IgD-negative memory B cell (primary cell): ENCODE measurements around the gene TBC1D2B. TPM values are rescaled to one million over a fixed set of nuclear protein-coding genes. Genes with fewer than 3 reads are reported as not detected.

Experiments used
- H3K27ac Mint-ChIP-seq, 3 donors: one replicate each; pipeline ENCODE4 v1.8.0; 2020 to 2022; ENCODE audit warnings: mild to moderate bottlenecking in 3 of 3, mixed read lengths in 3 of 3, moderate library complexity in 1 of 3
- H3K27me3 Mint-ChIP-seq: one replicate; pipeline ENCODE4 v1.8.0; 2021; ENCODE audit warnings: mixed read lengths
- H3K36me3 Mint-ChIP-seq: one replicate; pipeline ENCODE4 v1.8.0; 2020; ENCODE audit warnings: mild to moderate bottlenecking, mixed read lengths
- H3K4me1 Mint-ChIP-seq, 3 donors: one replicate each; pipeline ENCODE4 v1.8.0; 2020 to 2022; ENCODE audit warnings: mixed read lengths in 3 of 3, mild to moderate bottlenecking in 1 of 3
- H3K4me3 Mint-ChIP-seq, 4 donors: one replicate each; pipeline ENCODE4 v1.8.0; 2020 to 2022; ENCODE audit warnings: mild to moderate bottlenecking in 4 of 4, mixed read lengths in 4 of 4, moderate library complexity in 3 of 4
- H3K9me3 Mint-ChIP-seq, 3 donors: one replicate each; pipeline ENCODE4 v1.8.0; 2020 to 2021; ENCODE audit warnings: mixed read lengths in 3 of 3, mild to moderate bottlenecking in 1 of 3
- polyA plus RNA-seq: library from polyadenylated mRNA; unstranded; fragments of 300-500 nt; fragmentation: Illumina TruSeq; gene quantifications from one replicate; pipeline ENCODE4 v1.2.3, GENCODE V29; 2021

TBC1D2B gene
- polyA plus RNA-seq, 1 donor from 2014 or later: 1.7 TPM

GRCh38 chr15:78023865-78024518, 53.5 kb downstream of the TBC1D2B start:
- Mint-ChIP-seq H3K27me3 (no peaks in the 10 kb centered on the region), H3K4me3 (no peak overlapping the region), H3K36me3 (peaks cover 16% of the 10 kb centered on the region), H3K27ac (no peak overlapping the region), H3K4me1 (peaks cover 3 to 5% (median 3%) of the 10 kb centered on the region in 3 donors), H3K9me3 (no peaks in the 10 kb centered on the region)

- Mint-ChIP-seq H3K4me1 (peaks cover 6 to 7% (median 6%) of the 10 kb centered on the region in 3 donors), H3K9me3 (no peaks in the 10 kb centered on the region), H3K4me3 (no peak overlapping the region), H3K27me3 (no peaks in the 10 kb centered on the region), H3K36me3 (peaks cover 13% of the 10 kb centered on the region), H3K27ac (no peak overlapping the region)
Measured at GRCh38 chr15:78023081-78023665, 54.3 kb downstream of the TBC1D2B start.

GRCh38 chr15:78021761-78022160, 55.8 kb downstream of the TBC1D2B start:
- H3K9me3 Mint-ChIP-seq: no peaks in the 10 kb centered on the region
- H3K27ac Mint-ChIP-seq: peak overlapping the region in 1 of 3 donors; percentile 79
- peaks cover 17% of the 10 kb centered on the region for H3K36me3 Mint-ChIP-seq
- H3K4me1 Mint-ChIP-seq: peaks cover 6 to 10% (median 7%) of the 10 kb centered on the region in 3 donors
- H3K4me3 Mint-ChIP-seq: no peak overlapping the region
- H3K27me3 Mint-ChIP-seq: no peaks in the 10 kb centered on the region

- H3K27ac Mint-ChIP-seq: no peak overlapping the region
- H3K27me3 Mint-ChIP-seq: no peaks in the 10 kb centered on the region
- peaks cover 4 to 10% (median 7%) of the 10 kb centered on the region in 3 donors for H3K4me1 Mint-ChIP-seq
- H3K9me3 Mint-ChIP-seq: no peaks in the 10 kb centered on the region
- peaks cover 23% of the 10 kb centered on the region for H3K36me3 Mint-ChIP-seq
- H3K4me3 Mint-ChIP-seq: no peak overlapping the region
Measured at GRCh38 chr15:78020007-78020406, 57.5 kb downstream of the TBC1D2B start.

GRCh38 chr15:78018946-78019644, 58.4 kb downstream of the TBC1D2B start:
- peaks cover 19% of the 10 kb centered on the region for H3K36me3 Mint-ChIP-seq
- no peaks in the 10 kb centered on the region for H3K9me3 Mint-ChIP-seq
- no peaks in the 10 kb centered on the region for H3K27me3 Mint-ChIP-seq
- H3K27ac Mint-ChIP-seq: peak overlapping the region in 1 of 3 donors; percentile 59
- peaks cover 4 to 10% (median 7%) of the 10 kb centered on the region in 3 donors for H3K4me1 Mint-ChIP-seq
- H3K4me3 Mint-ChIP-seq: peak overlapping the region in 3 of 4 donors; percentile 39 to 70 (median 67)

- no peaks in the 10 kb centered on the region for H3K9me3 Mint-ChIP-seq
- no peak overlapping the region for H3K4me3 Mint-ChIP-seq
- no peak overlapping the region for H3K27ac Mint-ChIP-seq
- H3K36me3 Mint-ChIP-seq: peaks cover 17% of the 10 kb centered on the region
- H3K27me3 Mint-ChIP-seq: no peaks in the 10 kb centered on the region
- peaks cover 4 to 10% (median 7%) of the 10 kb centered on the region in 3 donors for H3K4me1 Mint-ChIP-seq
Measured at GRCh38 chr15:78018445-78018844, 59.1 kb downstream of the TBC1D2B start.

- Mint-ChIP-seq H3K36me3 (peaks cover 14% of the 10 kb centered on the region), H3K27ac (peak overlapping the region in 1 of 3 donors; percentile 12), H3K9me3 (no peaks in the 10 kb centered on the region)
Measured at GRCh38 chr15:78016860-78017259, 60.7 kb downstream of the TBC1D2B start.

GRCh38 chr15:78012643-78013077, 64.9 kb downstream of the TBC1D2B start:
- Mint-ChIP-seq H3K27ac (no peak overlapping the region), H3K27me3 (no peaks in the 10 kb centered on the region), H3K9me3 (no peaks in the 10 kb centered on the region)

More at GRCh38 chr15:78016860-78017259, 60.7 kb downstream of the TBC1D2B start:
- Mint-ChIP-seq H3K4me3 (no peak overlapping the region), H3K27me3 (no peaks in the 10 kb centered on the region), H3K4me1 (peaks cover 4 to 10% (median 7%) of the 10 kb centered on the region in 3 donors)

GRCh38 chr15:78010067-78010466, 67.4 kb downstream of the TBC1D2B start:
- Mint-ChIP-seq H3K27me3 (no peaks in the 10 kb centered on the region), H3K4me1 (peaks cover 0 to 2% (median 0%) of the 10 kb centered on the region in 3 donors), H3K9me3 (no peaks in the 10 kb centered on the region), H3K36me3 (peaks cover 11% of the 10 kb centered on the region), H3K27ac (no peak overlapping the region), H3K4me3 (no peak overlapping the region)

More at GRCh38 chr15:78012643-78013077, 64.9 kb downstream of the TBC1D2B start:
- peaks cover 0 to 2% (median 0%) of the 10 kb centered on the region in 3 donors for H3K4me1 Mint-ChIP-seq
- peaks cover 20% of the 10 kb centered on the region for H3K36me3 Mint-ChIP-seq
- no peak overlapping the region for H3K4me3 Mint-ChIP-seq

GRCh38 chr15:78007964-78008886, 69.3 kb downstream of the TBC1D2B start:
- H3K27ac Mint-ChIP-seq: no peak overlapping the region

GRCh38 chr15:78007211-78007931, 70.1 kb downstream of the TBC1D2B start:
- H3K36me3 Mint-ChIP-seq: peaks cover 14% of the 10 kb centered on the region
- peaks cover 0 to 2% (median 0%) of the 10 kb centered on the region in 3 donors for H3K4me1 Mint-ChIP-seq
- H3K9me3 Mint-ChIP-seq: no peaks in the 10 kb centered on the region
- H3K27ac Mint-ChIP-seq: no peak overlapping the region
- H3K4me3 Mint-ChIP-seq: no peak overlapping the region
- H3K27me3 Mint-ChIP-seq: no peaks in the 10 kb centered on the region

More at GRCh38 chr15:78007964-78008886, 69.3 kb downstream of the TBC1D2B start:
- Mint-ChIP-seq H3K36me3 (peaks cover 11% of the 10 kb centered on the region), H3K4me3 (no peak overlapping the region), H3K4me1 (peaks cover 0 to 2% (median 0%) of the 10 kb centered on the region in 3 donors), H3K27me3 (no peaks in the 10 kb centered on the region), H3K9me3 (no peaks in the 10 kb centered on the region)

- H3K9me3 Mint-ChIP-seq: no peaks in the 10 kb centered on the region
- no peak overlapping the region for H3K4me3 Mint-ChIP-seq
- no peaks in the 10 kb centered on the region for H3K27me3 Mint-ChIP-seq
- no peak overlapping the region for H3K27ac Mint-ChIP-seq
- H3K4me1 Mint-ChIP-seq: peaks cover 0 to 2% (median 0%) of the 10 kb centered on the region in 3 donors
- H3K36me3 Mint-ChIP-seq: peaks cover 14% of the 10 kb centered on the region
Measured at GRCh38 chr15:78006567-78007205, 70.8 kb downstream of the TBC1D2B start.

GRCh38 chr15:78004919-78005634, 72.4 kb downstream of the TBC1D2B start:
- Mint-ChIP-seq H3K9me3 (no peaks in the 10 kb centered on the region), H3K27ac (peak overlapping the region in 1 of 3 donors; percentile 63), H3K4me3 (no peak overlapping the region), H3K4me1 (peaks cover 0 to 2% (median 0%) of the 10 kb centered on the region in 3 donors), H3K27me3 (no peaks in the 10 kb centered on the region), H3K36me3 (peaks cover 11% of the 10 kb centered on the region)
